Upper lobe of right lung (tissue), 1 donor: ENCODE data around the gene DOCK1. TPM values are rescaled to one million over a fixed set of nuclear protein-coding genes. Genes with fewer than 3 reads are reported as not detected.

Source experiments
- ATAC-seq: fragments of 200-7000 bp; cut with Tn5 transposase; one replicate; pipeline ENCODE4 v1.9.1; 2020; ENCODE audit warnings: mild to moderate bottlenecking, moderate library complexity
- DNase-seq: peaks from one replicate; pipeline ENCODE4 v3.0.0-alpha.2; 2020
- H3K27ac ChIP-seq: fragments of 200-600 bp; one replicate; pipeline ENCODE4 v1.8.0; 2022
- H3K27me3 ChIP-seq: fragments of 200-600 bp; one replicate; pipeline ENCODE4 v1.8.0; 2022; ENCODE audit warnings: mild to moderate bottlenecking
- H3K36me3 ChIP-seq: fragments of 200-600 bp; one replicate; pipeline ENCODE4 v1.8.0; 2022
- H3K4me1 ChIP-seq: fragments of 200-600 bp; one replicate; pipeline ENCODE4 v1.8.0; 2022
- H3K4me3 ChIP-seq: fragments of 200-600 bp; one replicate; pipeline ENCODE4 v1.8.0; 2022; ENCODE audit warnings: mild to moderate bottlenecking
- H3K9me3 ChIP-seq: fragments of 200-600 bp; one replicate; pipeline ENCODE4 v1.8.0; 2022
- CTCF ChIP-seq: fragments of 200-600 bp; IDR thresholded peaks from one replicate; pipeline ENCODE4 v1.8.0; 2022; ENCODE audit warnings: antibody characterized with exemption
- intact Hi-C: fragments of 100-400 bp; cut with DNase I; formaldehyde crosslinking; loops from one replicate; pipeline ENCODE4 v1.11.0; 2022
- total RNA-seq: library from RNA; stranded (reverse); fragmentation: NEBNext Ultra II Directional; extraction: Animal tissue kit (Norgen Biotek cat#: 25700); gene quantifications from one replicate; pipeline ENCODE4 v1.2.1, GENCODE V29; 2021
- donor health status: DM: no; HTN: yes; CAD: no; lungs with severe emphysema.

Gene DOCK1
- total RNA-seq, 1 donor from 2014 or later: 46.4 TPM

GRCh38 chr10:127426746-127427145 lies 521.5 kb downstream of the DOCK1 start:
- intact Hi-C loops: no loop called here
- H3K27ac ChIP-seq: no peak overlapping the region
- no peak for TF ChIP-seq CTCF
- no peaks in the 10 kb centered on the region for H3K27me3 ChIP-seq
- H3K4me3 ChIP-seq: no peak overlapping the region
- DNase-seq: no peak
- peak; percentile 10 for ATAC-seq
- H3K36me3 ChIP-seq: peaks cover 37% of the 10 kb centered on the region
- no peaks in the 10 kb centered on the region for H3K4me1 ChIP-seq
- H3K9me3 ChIP-seq: no peaks in the 10 kb centered on the region

GRCh38 chr10:127427926-127428325 lies 522.7 kb downstream of the DOCK1 start:
- no peak for TF ChIP-seq CTCF
- H3K27me3 ChIP-seq: no peaks in the 10 kb centered on the region
- no peaks in the 10 kb centered on the region for H3K9me3 ChIP-seq
- no peak overlapping the region for H3K27ac ChIP-seq
- no peak overlapping the region for H3K4me3 ChIP-seq
- no peak for ATAC-seq
- H3K36me3 ChIP-seq: peaks cover 37% of the 10 kb centered on the region
- no peak for DNase-seq
- H3K4me1 ChIP-seq: no peaks in the 10 kb centered on the region
- intact Hi-C loops: no loop called here

- H3K9me3 ChIP-seq: no peaks in the 10 kb centered on the region
- DNase-seq: peak; percentile 28
- intact Hi-C loops: no loop called here
- ATAC-seq: no peak
- no peaks in the 10 kb centered on the region for H3K27me3 ChIP-seq
- peaks cover 32% of the 10 kb centered on the region for H3K36me3 ChIP-seq
- H3K4me1 ChIP-seq: no peaks in the 10 kb centered on the region
- no peak overlapping the region for H3K4me3 ChIP-seq
- H3K27ac ChIP-seq: no peak overlapping the region
- no peak for TF ChIP-seq CTCF
These were observed 523.3 kb downstream of the DOCK1 start for GRCh38 chr10:127428385-127428980.

GRCh38 chr10:127429601-127430312 lies 524.5 kb downstream of the DOCK1 start:
- no peaks in the 10 kb centered on the region for H3K27me3 ChIP-seq
- H3K4me3 ChIP-seq: no peak overlapping the region
- DNase-seq (peak; percentile 34), ATAC-seq (no peak)
- H3K36me3 ChIP-seq: peaks cover 30% of the 10 kb centered on the region
- H3K4me1 ChIP-seq: no peaks in the 10 kb centered on the region
- H3K9me3 ChIP-seq: no peaks in the 10 kb centered on the region
- TF ChIP-seq CTCF: no peak
- H3K27ac ChIP-seq: no peak overlapping the region
- intact Hi-C loops: no loop called here

- ATAC-seq: no peak
- TF ChIP-seq CTCF: no peak
- Histone ChIP-seq H3K36me3 (peaks cover 12% of the 10 kb centered on the region), H3K27ac (no peak overlapping the region), H3K4me3 (no peak overlapping the region), H3K27me3 (no peaks in the 10 kb centered on the region), H3K9me3 (no peaks in the 10 kb centered on the region), H3K4me1 (no peaks in the 10 kb centered on the region)
- DNase-seq: no peak
- intact Hi-C loops: no loop called here
These were observed 526.3 kb downstream of the DOCK1 start for GRCh38 chr10:127431525-127431924.
